SU-DHL-6 (cell line): Measurements from ENCODE around the gene ACTMAP.

ENCODE experiments used
- H2AFZ ChIP-seq: fragments of 200-600 bp; sonication (generic); 2 replicates; pipeline ENCODE4 v1.6.1; 2014; ENCODE audit warnings: low read depth, mild to moderate bottlenecking, moderate library complexity, mixed read lengths, antibody characterized with exemption, low read length; ENCODE audit not compliant: severe bottlenecking
- H3F3A ChIP-seq: fragments of 200-600 bp; shearing (Covaris generic); 2 replicates; pipeline ENCODE4 v1.6.0; 2016; ENCODE audit warnings: antibody characterized with exemption, mild to moderate bottlenecking; ENCODE audit not compliant: insufficient read depth
- H3K27ac ChIP-seq: fragments of 200-600 bp; sonication (generic); 2 replicates; pipeline ENCODE4 v1.5.1; 2016; ENCODE audit warnings: low read depth, mild to moderate bottlenecking, low read length, moderate library complexity, mixed read lengths
- H3K27me3 ChIP-seq: fragments of 200-600 bp; sonication (generic), shearing (Covaris generic); 2 replicates; pipeline ENCODE4 v1.6.0; 2014; ENCODE audit warnings: mild to moderate bottlenecking, low read length
- H3K36me3 ChIP-seq: fragments of 200-600 bp; sonication (generic); 2 replicates; pipeline ENCODE4 v1.6.1; 2014; ENCODE audit warnings: mild to moderate bottlenecking, low read length, mixed read lengths
- H3K4me2 ChIP-seq: fragments of 300-600, 200-600 bp; shearing (Covaris generic), sonication (generic); 2 replicates; pipeline ENCODE4 v1.6.0; 2014; ENCODE audit warnings: low read length, low read depth, mild to moderate bottlenecking; ENCODE audit not compliant: poor library complexity, severe bottlenecking
- H3K4me3 ChIP-seq: fragments of 200-600 bp; sonication (generic); 2 replicates; pipeline ENCODE4 v1.5.1; 2014; ENCODE audit warnings: antibody characterized with exemption, low read length, mild to moderate bottlenecking, mixed read lengths; ENCODE audit not compliant: insufficient read depth, poor library complexity, severe bottlenecking
- H3K79me2 ChIP-seq: fragments of 200-600 bp; sonication (generic); 2 replicates; pipeline ENCODE4 v1.6.1; 2014; ENCODE audit warnings: mild to moderate bottlenecking, low read length, moderate library complexity; ENCODE audit not compliant: insufficient read depth
- H3K9ac ChIP-seq: fragments of 200-600 bp; sonication (generic); 2 replicates; pipeline ENCODE4 v1.7.0; 2014; ENCODE audit warnings: mild to moderate bottlenecking, low read length
- H3K9me2 ChIP-seq: fragments of 200-600 bp; sonication (generic); replicated peaks from 2 replicates; pipeline ENCODE4 v1.6.1; 2014; ENCODE audit warnings: low read length; ENCODE audit not compliant: insufficient read depth
- H3K9me3 ChIP-seq: fragments of 200-600 bp; sonication (generic); 2 replicates; pipeline ENCODE4 v1.6.1; 2014; ENCODE audit warnings: low read length, mixed read lengths; ENCODE audit not compliant: insufficient read depth
- H4K20me1 ChIP-seq: fragments of 200-600 bp; sonication (generic); 2 replicates; pipeline ENCODE4 v1.6.1; 2014; ENCODE audit warnings: low read depth, mild to moderate bottlenecking, antibody characterized with exemption, low read length, moderate library complexity, mixed read lengths
- CTCF ChIP-seq: fragments of 200-600 bp; sonication (generic); IDR thresholded peaks from one replicate; pipeline ENCODE4 v1.5.1; 2017; ENCODE audit warnings: antibody characterized with exemption, mild to moderate bottlenecking, low read length, moderate library complexity; ENCODE audit not compliant: insufficient read depth, poor library complexity, severe bottlenecking
- EZH2phosphoT487 ChIP-seq: fragments of 200-600 bp; sonication (generic), shearing (Covaris generic); conservative IDR thresholded peaks from 2 replicates; pipeline ENCODE4 v1.6.1; 2018; ENCODE audit warnings: mild to moderate bottlenecking, antibody characterized with exemption, low read length, moderate library complexity, mixed read lengths

ACTMAP gene

GRCh38 chr19:40797963-40798682 lies 47.8 kb upstream of the ACTMAP start:
- Histone ChIP-seq H3F3A (peaks cover 12% of the 10 kb centered on the region), H4K20me1 (no peaks in the 10 kb centered on the region), H3K4me2 (peak overlapping the region; percentile 72), H3K4me3 (peak overlapping the region; percentile 58), H3K9ac (peak overlapping the region; percentile 57), H3K27me3 (no peaks in the 10 kb centered on the region), H3K9me2 (no peaks in the 10 kb centered on the region), H3K79me2 (peaks cover 37% of the 10 kb centered on the region), H3K27ac (peak overlapping the region; percentile 78), H3K9me3 (no peaks in the 10 kb centered on the region), H2AFZ (peak overlapping the region; percentile 84), H3K36me3 (no peaks in the 10 kb centered on the region)
- TF ChIP-seq EZH2phosphoT487 = no peak
- TF ChIP-seq CTCF = no peak

- Histone ChIP-seq H3K27ac (peak overlapping the region; percentile 78; the same call in 1 of the 2 replicates), H3K36me3 (no peaks in the 10 kb centered on the region), H3K4me3 (no peak overlapping the region), H3K9ac (peak overlapping the region; percentile 57; the same call in 1 of the 2 replicates), H3K27me3 (no peaks in the 10 kb centered on the region), H3K9me2 (no peaks in the 10 kb centered on the region), H3F3A (peaks cover 12% of the 10 kb centered on the region), H3K4me2 (peak overlapping the region; percentile 72), H2AFZ (no peak overlapping the region), H3K9me3 (no peaks in the 10 kb centered on the region), H3K79me2 (peaks cover 29% of the 10 kb centered on the region), H4K20me1 (no peaks in the 10 kb centered on the region)
- TF ChIP-seq CTCF = no peak
- no peak for TF ChIP-seq EZH2phosphoT487
Observed at GRCh38 chr19:40797166-40797962, 47.1 kb upstream of the ACTMAP start.

- Histone ChIP-seq H3K4me3 (no peak overlapping the region), H4K20me1 (no peaks in the 10 kb centered on the region), H3K9me2 (no peaks in the 10 kb centered on the region), H3F3A (no peaks in the 10 kb centered on the region), H3K9ac (no peak overlapping the region), H3K36me3 (no peaks in the 10 kb centered on the region), H2AFZ (no peak overlapping the region), H3K79me2 (no peaks in the 10 kb centered on the region), H3K27me3 (no peaks in the 10 kb centered on the region), H3K4me2 (no peak overlapping the region), H3K9me3 (no peaks in the 10 kb centered on the region), H3K27ac (no peak overlapping the region)
- TF ChIP-seq EZH2phosphoT487 (no peak), CTCF (no peak)
Observed at GRCh38 chr19:40791996-40792395, 41.7 kb upstream of the ACTMAP start.
